GM19351 (cell line): ENCODE data around the gene GPR61.
A peak's percentile ranks its signal among the peaks of the same experiment; 100 is the strongest.

Source experiments
- ATAC-seq: cut with Tn5 transposase; IDR thresholded peaks from one replicate; pipeline ENCODE4 v1.9.1; 2021; ENCODE audit warnings: mild to moderate bottlenecking, moderate library complexity; ENCODE audit not compliant: unreplicated experiment

Gene GPR61

GRCh38 chr1:109532365-109533136 lies 7.1 kb upstream of the GPR61 start:
- peak; percentile 88 for ATAC-seq

DNA sequence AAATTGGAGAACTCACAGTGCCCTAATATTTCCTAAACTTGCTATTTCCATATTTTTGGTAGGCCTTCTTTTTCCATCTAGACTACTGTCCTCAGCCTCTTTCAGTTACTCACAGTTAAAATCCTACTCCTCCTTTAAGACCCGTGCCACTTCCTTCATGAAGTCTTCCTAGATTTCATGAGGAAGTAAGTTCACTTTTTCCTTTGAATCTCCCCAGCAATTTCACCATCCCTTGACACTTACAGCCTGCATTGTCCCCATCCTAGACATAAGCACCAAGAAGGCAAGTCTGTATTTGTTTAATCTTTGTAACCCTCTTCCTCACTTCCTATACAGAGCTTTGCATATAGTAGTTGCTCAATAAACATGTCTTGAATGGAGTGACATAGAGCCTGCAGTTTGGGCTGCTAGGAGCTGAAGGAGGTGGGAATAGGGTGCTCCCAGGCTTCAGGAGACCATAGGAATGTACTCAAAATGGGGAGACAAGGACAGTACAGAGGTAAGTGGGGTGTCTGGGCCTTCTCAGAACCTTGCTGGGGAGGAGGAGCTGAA lies 5.3 kb upstream of the GPR61 start:
- no peak for ATAC-seq

- ATAC-seq = no peak
Measured at GRCh38 chr1:109535481-109535880, 4.2 kb upstream of the GPR61 start.

DNA sequence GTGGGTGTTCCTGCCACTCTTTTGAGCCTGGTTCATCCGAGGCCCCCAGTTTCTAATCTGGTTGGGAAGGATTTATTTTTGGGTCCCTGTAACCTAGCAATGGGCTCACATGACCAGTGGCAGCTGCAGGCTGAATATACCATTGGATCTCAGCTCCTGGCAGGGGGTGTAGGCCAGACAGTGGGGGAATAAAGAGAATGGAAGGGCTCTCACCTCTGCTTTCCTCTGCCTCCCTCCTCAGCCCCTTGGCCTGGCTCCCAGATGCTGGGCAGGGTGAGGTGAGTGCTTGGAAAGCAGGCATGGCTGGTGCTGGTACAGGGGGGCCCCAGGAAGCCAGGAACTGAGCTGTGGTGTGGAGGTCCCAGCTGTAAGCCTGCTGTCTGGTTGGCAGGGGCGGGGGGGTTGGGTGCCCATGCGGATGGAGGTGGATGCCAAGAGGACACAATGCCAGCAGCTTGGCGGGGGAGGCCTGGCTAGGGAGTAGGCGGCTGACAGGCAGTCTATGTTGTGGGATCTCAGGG lies 3.6 kb upstream of the GPR61 start:
- no peak for ATAC-seq

DNA sequence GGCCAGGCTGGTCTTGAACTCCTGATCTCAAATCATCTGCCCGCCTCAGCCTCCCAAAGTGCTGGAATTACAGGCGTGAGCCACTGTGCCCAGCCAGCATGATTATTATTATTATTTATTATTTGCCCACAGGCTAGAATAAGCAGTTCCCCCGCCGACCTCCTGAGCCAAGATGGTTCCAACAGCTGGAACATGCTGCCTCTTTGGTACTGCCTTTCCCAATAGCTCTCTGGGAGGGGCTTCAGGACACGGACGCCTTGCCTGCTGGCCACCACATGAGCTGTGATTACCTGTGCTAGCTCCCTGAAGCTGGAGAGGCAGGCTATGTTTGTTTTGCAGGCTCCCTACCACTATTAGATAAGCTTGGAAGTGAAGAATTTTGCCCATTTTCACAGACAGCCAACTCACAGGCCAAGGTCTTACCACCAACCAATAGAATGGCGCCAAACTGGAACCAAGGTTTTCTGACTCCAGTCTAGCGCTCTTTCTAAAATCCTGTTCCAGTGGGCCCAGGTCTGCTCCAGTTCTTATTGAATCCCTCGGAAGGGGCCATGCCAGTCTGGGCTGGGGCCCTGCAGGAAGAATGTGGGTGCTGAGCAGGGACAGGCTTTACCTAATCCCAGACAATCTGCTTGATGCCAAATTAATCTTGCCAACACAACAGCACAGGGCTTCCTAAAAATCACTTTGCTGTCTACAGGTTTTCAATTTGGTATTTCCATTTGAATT lies 2.1 kb upstream of the GPR61 start:
- no peak for ATAC-seq

DNA sequence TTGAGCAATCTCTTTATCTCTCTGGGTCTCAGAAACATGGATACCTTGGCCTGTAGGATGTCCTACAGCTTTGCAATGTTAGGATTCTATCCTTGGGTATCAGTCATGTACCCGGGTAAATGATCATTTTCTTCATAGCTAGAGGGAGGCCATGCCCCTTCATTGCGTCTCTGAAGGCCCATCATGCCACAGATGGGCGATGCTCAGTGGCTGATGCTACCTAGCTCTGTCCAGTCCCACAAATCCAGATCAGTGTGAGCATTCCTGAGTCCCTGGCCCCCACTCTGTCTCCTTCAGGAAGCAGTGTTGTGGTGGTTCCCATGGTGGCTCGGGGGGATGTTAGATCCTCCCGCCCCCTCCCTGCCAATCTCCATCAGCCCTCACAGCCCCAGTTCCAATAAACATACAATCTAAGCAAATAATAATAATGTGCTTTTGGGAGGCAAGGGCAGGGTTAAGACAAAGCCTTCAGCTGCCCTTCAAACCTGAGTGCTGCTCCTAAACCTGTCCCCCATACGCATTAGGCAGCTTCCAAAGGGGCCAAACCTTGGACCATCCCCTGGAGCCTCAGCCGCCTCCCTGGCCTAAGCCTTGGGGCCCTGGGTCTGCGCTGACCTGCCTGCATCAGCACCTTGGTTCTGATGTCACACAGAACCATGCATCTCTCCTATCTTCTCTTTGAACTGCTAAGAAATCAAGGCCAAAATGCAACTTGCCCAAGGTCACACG lies 681 bp upstream of the GPR61 start:
- no peak for ATAC-seq

GRCh38 chr1:109541102-109541501 lies 1.4 kb downstream of the GPR61 start:
- no peak for ATAC-seq

- ATAC-seq = no peak
Measured at GRCh38 chr1:109542657-109543056, 3.0 kb downstream of the GPR61 start.

- no peak for ATAC-seq
Measured at GRCh38 chr1:109543283-109543987, 3.8 kb downstream of the GPR61 start.

GRCh38 chr1:109543988-109544735 lies 4.5 kb downstream of the GPR61 start:
- no peak for ATAC-seq

DNA sequence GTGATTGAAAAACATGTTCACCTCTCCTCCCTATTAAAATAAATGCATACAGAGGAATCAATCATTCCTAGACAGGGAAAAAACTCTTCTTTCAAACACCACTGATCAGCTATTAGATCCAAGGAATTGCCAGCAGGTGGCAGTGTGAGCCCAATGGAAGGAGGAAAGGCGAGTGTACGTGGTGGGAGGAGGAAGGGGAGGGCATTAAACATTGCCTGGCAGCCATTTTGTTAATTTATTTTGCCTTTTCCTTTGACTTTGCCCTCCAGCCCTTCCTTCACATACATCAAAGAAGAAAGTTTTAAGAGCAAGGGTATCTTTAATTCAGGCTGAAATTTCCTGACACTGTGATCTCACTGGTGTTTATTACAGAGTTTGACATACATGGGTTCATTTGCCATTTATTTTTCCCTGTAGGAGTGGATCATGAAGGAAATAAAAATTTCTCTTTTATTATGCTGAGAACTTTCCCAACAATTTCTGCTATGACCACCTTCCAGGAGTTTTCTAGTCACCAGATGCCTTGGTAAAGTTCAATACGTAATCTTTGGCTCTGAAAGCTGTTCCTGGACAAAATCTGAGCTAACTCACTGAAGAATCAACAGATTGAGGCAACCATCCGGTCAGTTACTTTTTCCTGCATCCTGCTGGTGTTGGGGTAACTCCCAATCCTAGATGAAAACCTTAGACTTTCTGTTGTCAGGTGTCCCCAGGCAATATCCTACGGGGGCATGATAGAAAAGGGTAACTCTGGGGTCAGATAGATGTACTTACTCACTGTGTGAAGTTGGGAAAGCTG lies 6.8 kb downstream of the GPR61 start:
- ATAC-seq = peak; percentile 33

GRCh38 chr1:109547463-109548320 lies 8.0 kb downstream of the GPR61 start:
- no peak for ATAC-seq

DNA sequence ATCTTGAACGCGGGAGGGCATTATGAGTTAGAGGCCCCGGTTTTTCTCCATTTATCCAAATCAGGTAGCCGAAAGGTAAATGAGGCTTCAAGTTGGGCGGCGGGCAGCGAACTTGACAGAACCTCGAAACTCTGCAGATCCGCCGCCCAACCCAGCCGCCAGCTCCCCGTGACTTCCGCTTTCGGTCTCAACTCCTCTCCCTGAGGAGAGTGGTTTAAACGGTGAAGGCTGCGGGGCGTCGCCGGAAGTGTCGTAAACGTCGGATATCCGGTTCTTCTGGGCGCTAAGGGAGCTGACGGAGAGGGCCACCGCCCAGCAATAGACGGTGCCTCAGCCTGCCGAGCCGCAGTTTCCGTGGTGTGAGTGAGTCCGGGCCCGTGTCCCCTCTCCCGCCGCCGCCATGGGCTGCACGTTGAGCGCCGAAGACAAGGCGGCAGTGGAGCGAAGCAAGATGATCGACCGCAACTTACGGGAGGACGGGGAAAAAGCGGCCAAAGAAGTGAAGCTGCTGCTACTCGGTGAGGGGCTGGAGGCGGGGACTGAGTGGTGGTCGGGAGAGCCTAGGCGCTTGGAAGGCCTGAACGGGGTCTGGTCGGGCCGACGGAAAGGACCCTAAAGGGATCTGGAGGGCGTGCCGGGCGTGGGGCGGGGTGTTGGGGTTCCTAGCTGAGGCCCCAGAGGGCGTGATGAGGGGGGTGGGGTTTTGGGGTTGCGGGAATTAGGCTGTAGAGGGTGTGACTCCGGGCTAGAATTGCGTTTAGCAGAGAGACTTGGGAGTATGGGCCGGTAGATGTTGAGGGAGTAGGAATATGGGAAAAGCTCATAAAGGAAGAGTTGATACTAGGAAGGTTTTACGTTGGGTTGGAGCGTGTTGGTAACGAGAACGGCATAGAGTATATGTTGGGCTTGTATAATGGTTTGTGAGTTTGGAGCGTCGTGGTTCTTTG lies 8.9 kb downstream of the GPR61 start, which contains the start of gene GNAI3:
GNAI3 (plus strand) TSS at position 295 of the 947 bp plus-strand sequence; CDS start at position 401, 106 bp downstream.
- ATAC-seq = peak; percentile 91

DNA sequence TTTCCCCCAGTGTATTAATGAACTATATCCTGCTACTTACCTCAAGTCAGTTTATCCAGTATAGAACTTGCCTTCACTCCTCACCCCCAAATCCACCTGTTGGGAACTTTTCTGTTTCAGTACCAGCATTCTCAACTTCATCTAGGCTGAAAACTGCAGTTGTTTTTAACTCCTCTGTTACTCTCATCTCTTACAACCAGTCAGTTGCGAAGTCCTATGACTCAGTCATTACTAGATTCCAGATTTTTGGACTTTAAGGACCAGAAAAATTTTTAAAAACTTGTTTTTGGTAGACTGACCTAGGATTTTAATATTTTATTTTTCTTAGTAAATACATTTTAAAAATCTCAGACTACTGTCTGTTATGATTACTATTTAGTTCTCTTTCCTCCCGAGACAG lies 16.9 kb downstream of the GPR61 start:
- no peak for ATAC-seq

GRCh38 chr1:109557520-109557919 lies 17.8 kb downstream of the GPR61 start:
- ATAC-seq = no peak

GRCh38 chr1:109559995-109560394 lies 20.3 kb downstream of the GPR61 start:
- no peak for ATAC-seq
